Neuronal stem cell (in vitro differentiated cells): ENCODE data around the gene MYB.

Experiments
- DNase-seq: peaks from one replicate; pipeline ENCODE4 v3.0.0-alpha.2; 2013; ENCODE audit warnings: low spot score
- H2AFZ ChIP-seq: one replicate; pipeline ENCODE4 v1.6.1; 2013; ENCODE audit warnings: mild to moderate bottlenecking, low read length, inconsistent platforms
- H2AK5ac ChIP-seq: 2 replicates; pipeline ENCODE4 v1.6.1; 2013; ENCODE audit warnings: low read depth, mild to moderate bottlenecking, inconsistent platforms, low read length, moderate library complexity, mixed read lengths
- H2BK120ac ChIP-seq: 2 replicates; pipeline ENCODE4 v1.6.1; 2013; ENCODE audit warnings: low read depth, mild to moderate bottlenecking, inconsistent platforms, low read length, moderate library complexity, mixed read lengths
- H2BK12ac ChIP-seq: one replicate; pipeline ENCODE4 v1.6.1; 2013; ENCODE audit warnings: low read length, inconsistent platforms
- H2BK15ac ChIP-seq: 2 replicates; pipeline ENCODE4 v1.6.1; 2013; ENCODE audit warnings: mild to moderate bottlenecking, low read length, inconsistent platforms, mixed read lengths
- H2BK5ac ChIP-seq: one replicate; pipeline ENCODE4 v1.6.1; 2013; ENCODE audit warnings: inconsistent platforms, mild to moderate bottlenecking, low read length, moderate library complexity
- H3K14ac ChIP-seq: one replicate; pipeline ENCODE4 v1.6.1; 2013; ENCODE audit warnings: low read length, inconsistent platforms
- H3K18ac ChIP-seq: 2 replicates; pipeline ENCODE4 v1.6.1; 2013; ENCODE audit warnings: low read length, inconsistent platforms
- H3K23ac ChIP-seq: 2 replicates; pipeline ENCODE4 v1.6.1; 2013; ENCODE audit warnings: low read depth, mild to moderate bottlenecking, mixed read lengths, low read length, inconsistent platforms; ENCODE audit not compliant: poor library complexity
- H3K27ac ChIP-seq: replicated peaks from 3 replicates; pipeline ENCODE4 v1.5.1; 2013; ENCODE audit warnings: low read length, inconsistent platforms
- H3K27me3 ChIP-seq, 3 experiments: 2 replicates each; pipeline ENCODE4 v1.6.1; 2013; ENCODE audit warnings: low read length in 3 of 3, mild to moderate bottlenecking in 2 of 3, inconsistent platforms in 1 of 3, low read depth in 1 of 3, mixed read lengths in 1 of 3, moderate library complexity in 1 of 3; ENCODE audit not compliant: control insufficient read depth in 3 of 3, insufficient read depth in 3 of 3
- H3K36me3 ChIP-seq, 2 donors: replicated peaks in 1 of 2; 2 replicates each; pipeline ENCODE4 v1.6.1; 2013; ENCODE audit warnings: low read length in 2 of 2; ENCODE audit not compliant: control insufficient read depth in 2 of 2, insufficient read depth in 2 of 2
- H3K4ac ChIP-seq: 2 replicates; pipeline ENCODE4 v1.6.1; 2013; ENCODE audit warnings: inconsistent platforms, mild to moderate bottlenecking, low read length, moderate library complexity
- H3K4me1 ChIP-seq, 2 donors: 1 replicate in 1 of 2; 2 replicates in 1 of 2; pipeline ENCODE4 v1.6.1; 2013; ENCODE audit warnings: low read length in 2 of 2, low read depth in 1 of 2; ENCODE audit not compliant: control insufficient read depth in 2 of 2, insufficient read depth in 1 of 2
- H3K4me2 ChIP-seq: one replicate; pipeline ENCODE4 v1.6.1; 2013; ENCODE audit warnings: mild to moderate bottlenecking, low read length, inconsistent platforms; ENCODE audit not compliant: insufficient read depth, poor library complexity, severe bottlenecking
- H3K4me3 ChIP-seq, 2 donors: 2 replicates each; pipeline ENCODE4 v1.5.1; 2013; ENCODE audit warnings: low read length in 2 of 2, mild to moderate bottlenecking in 2 of 2, inconsistent platforms in 1 of 2, moderate library complexity in 1 of 2
- H3K79me1 ChIP-seq: one replicate; pipeline ENCODE4 v1.6.1; 2013; ENCODE audit warnings: low read depth, mild to moderate bottlenecking, inconsistent platforms, low read length, moderate library complexity
- H3K9ac ChIP-seq: one replicate; pipeline ENCODE4 v1.6.1; 2013; ENCODE audit warnings: mild to moderate bottlenecking, low read depth, low read length, inconsistent platforms; ENCODE audit not compliant: poor library complexity
- H3K9me3 ChIP-seq, 2 donors: replicated peaks in 1 of 2; 2 replicates each; pipeline versions ENCODE3 to v1.6.1; 2013; ENCODE audit warnings: low read length in 2 of 2, mild to moderate bottlenecking in 2 of 2, inconsistent platforms in 1 of 2, low read depth in 1 of 2, mixed read lengths in 1 of 2, moderate library complexity in 1 of 2; ENCODE audit not compliant: control insufficient read depth in 2 of 2, insufficient read depth in 1 of 2
- H4K8ac ChIP-seq: one replicate; pipeline ENCODE4 v1.6.1; 2013; ENCODE audit warnings: low read depth, mild to moderate bottlenecking, inconsistent platforms, low read length, moderate library complexity
- H4K91ac ChIP-seq: one replicate; pipeline ENCODE4 v1.6.1; 2013; ENCODE audit warnings: low read length, low read depth, mild to moderate bottlenecking, inconsistent platforms; ENCODE audit not compliant: poor library complexity
- WGBS, 2 donors: extraction: QIAGEN DNeasy Blood & Tissue Kit; methylation state at CpG; one replicate each; pipeline ENCODE4 v1.1.7; 2013; ENCODE audit warnings: missing lambda C conversion rate in 2 of 2, mixed read lengths in 1 of 2; ENCODE audit not compliant: insufficient read length in 2 of 2, insufficient replicate concordance in 1 of 2; ENCODE audit errors: extremely low coverage in 2 of 2; 5-methylcytosine and 5-hydroxymethylcytosine counted together

Gene MYB

GRCh38 chr6:135167617-135168016 is 13.5 kb upstream of the MYB start:
- no peak overlapping the region for H2BK120ac ChIP-seq
- no peak overlapping the region for H4K8ac ChIP-seq
- WGBS, 2 donors: no CpG with 5 or more reads among the region's 1 CpG

GRCh38 chr6:135168766-135169165 is 12.3 kb upstream of the MYB start:
- no peak overlapping the region for H4K8ac ChIP-seq
- H2BK15ac ChIP-seq: no peak overlapping the region
- H2AK5ac ChIP-seq: no peak overlapping the region
- no peak overlapping the region for H2BK5ac ChIP-seq
- H3K18ac ChIP-seq: no peak overlapping the region
- no peak overlapping the region for H4K91ac ChIP-seq
- peaks cover 0 to 18% (median 0%) of the 10 kb centered on the region in 3 experiments for H3K27me3 ChIP-seq
- no peaks in the 10 kb centered on the region for H3K4me1 ChIP-seq
- no peak for DNase-seq
- H3K9me3 ChIP-seq: no peaks in the 10 kb centered on the region
- no peak overlapping the region for H2BK120ac ChIP-seq
- no peaks in the 10 kb centered on the region for H3K36me3 ChIP-seq
- H3K4me2 ChIP-seq: no peak overlapping the region
- H3K23ac ChIP-seq: no peak overlapping the region
- no peak overlapping the region for H3K27ac ChIP-seq
- no peaks in the 10 kb centered on the region for H3K79me1 ChIP-seq
- H3K9ac ChIP-seq: no peak overlapping the region
- H2AFZ ChIP-seq: no peak overlapping the region
- H3K4ac ChIP-seq: no peak overlapping the region
- H3K4me3 ChIP-seq: no peak overlapping the region
- no peak overlapping the region for H2BK12ac ChIP-seq
- H3K14ac ChIP-seq: no peak overlapping the region

More at GRCh38 chr6:135167617-135168016, 13.5 kb upstream of the MYB start:
- Histone ChIP-seq H3K36me3 (no peaks in the 10 kb centered on the region), H2BK5ac (no peak overlapping the region), H3K4me3 (no peak overlapping the region), H3K4me2 (no peak overlapping the region), H2BK12ac (no peak overlapping the region), H3K23ac (no peak overlapping the region), H3K4me1 (no peaks in the 10 kb centered on the region), H3K27ac (no peak overlapping the region), H3K9ac (no peak overlapping the region), H3K18ac (no peak overlapping the region), H3K79me1 (no peaks in the 10 kb centered on the region), H3K27me3 (peaks cover 0 to 18% (median 0%) of the 10 kb centered on the region in 3 experiments), H3K14ac (no peak overlapping the region), H2AFZ (no peak overlapping the region), H3K9me3 (no peaks in the 10 kb centered on the region), H3K4ac (no peak overlapping the region), H2AK5ac (no peak overlapping the region), H4K91ac (no peak overlapping the region), H2BK15ac (no peak overlapping the region)
- DNase-seq: no peak

DNA sequence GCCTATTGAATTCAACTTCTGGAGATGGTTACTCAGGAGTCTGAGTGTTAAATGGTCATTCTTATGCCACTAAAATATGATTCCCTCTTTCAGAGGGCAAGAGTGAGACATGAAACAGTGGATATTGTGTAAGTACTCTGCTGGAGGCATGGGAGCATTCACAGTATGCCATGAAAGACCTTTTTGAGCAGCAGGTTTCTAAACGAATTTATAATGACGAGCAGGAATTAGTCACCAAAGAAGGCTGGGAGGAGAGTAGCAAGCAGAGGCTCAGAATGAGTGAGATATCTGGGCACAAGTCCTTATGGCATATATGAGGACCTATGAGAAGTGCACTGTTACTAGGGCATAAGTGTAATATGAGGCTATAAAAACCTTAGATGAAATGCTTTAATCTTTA is 10.9 kb upstream of the MYB start:
- Histone ChIP-seq H3K4me1 (no peaks in the 10 kb centered on the region), H2BK120ac (no peak overlapping the region), H2BK5ac (no peak overlapping the region), H2AFZ (no peak overlapping the region), H3K9ac (no peak overlapping the region), H3K27me3 (peaks cover 0 to 18% (median 0%) of the 10 kb centered on the region in 3 experiments), H3K9me3 (no peaks in the 10 kb centered on the region), H4K91ac (no peak overlapping the region), H3K23ac (no peak overlapping the region), H3K4ac (no peak overlapping the region), H2AK5ac (no peak overlapping the region), H3K36me3 (no peaks in the 10 kb centered on the region), H2BK12ac (no peak overlapping the region), H3K14ac (no peak overlapping the region), H4K8ac (no peak overlapping the region), H3K27ac (no peak overlapping the region), H3K4me3 (no peak overlapping the region), H3K79me1 (no peaks in the 10 kb centered on the region), H3K18ac (no peak overlapping the region), H3K4me2 (no peak overlapping the region), H2BK15ac (no peak overlapping the region)
- WGBS, 2 donors: no CpG with 5 or more reads among the region's 2 CpGs
- no peak for DNase-seq

DNA sequence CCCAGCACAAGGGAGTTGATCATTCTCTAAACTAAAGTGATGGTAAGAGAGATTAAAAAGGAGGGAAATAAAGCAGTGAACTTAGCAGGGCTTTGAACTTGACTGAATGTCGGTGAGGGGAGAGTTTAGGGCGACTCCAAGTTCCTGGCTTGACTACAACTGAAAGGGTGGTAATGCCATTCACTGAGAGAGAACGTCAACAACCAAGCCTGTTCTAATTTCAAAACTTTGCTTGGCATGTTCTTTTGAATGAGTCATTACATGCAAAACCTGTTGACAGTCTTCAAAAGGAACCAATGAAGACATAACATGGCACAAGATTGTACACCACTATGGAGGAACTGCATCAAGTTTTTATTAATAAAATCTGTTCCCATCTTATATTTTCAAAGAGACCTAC is 10.3 kb upstream of the MYB start:
- DNase-seq: no peak
- no peak overlapping the region for H4K91ac ChIP-seq
- WGBS, 2 donors: no CpG with 5 or more reads among the region's 3 CpGs

More for the DNA sequence above, 10.3 kb upstream of the MYB start:
- H4K8ac ChIP-seq: no peak overlapping the region
- H2BK5ac ChIP-seq: no peak overlapping the region
- no peak overlapping the region for H2BK120ac ChIP-seq
- H3K27me3 ChIP-seq: peaks cover 0 to 18% (median 0%) of the 10 kb centered on the region in 3 experiments
- H2BK12ac ChIP-seq: no peak overlapping the region
- H3K4ac ChIP-seq: no peak overlapping the region
- H2AK5ac ChIP-seq: no peak overlapping the region
- no peak overlapping the region for H2BK15ac ChIP-seq
- H2AFZ ChIP-seq: no peak overlapping the region
- H3K27ac ChIP-seq: no peak overlapping the region
- H3K36me3 ChIP-seq: no peaks in the 10 kb centered on the region
- no peak overlapping the region for H3K9ac ChIP-seq
- H3K4me1 ChIP-seq: no peaks in the 10 kb centered on the region
- no peaks in the 10 kb centered on the region for H3K79me1 ChIP-seq
- H3K14ac ChIP-seq: no peak overlapping the region
- H3K9me3 ChIP-seq: no peaks in the 10 kb centered on the region
- no peak overlapping the region for H3K4me2 ChIP-seq
- no peak overlapping the region for H3K18ac ChIP-seq
- H3K4me3 ChIP-seq: no peak overlapping the region
- H3K23ac ChIP-seq: no peak overlapping the region
